ENCODE data around the gene SLC6A1.
A peak's percentile ranks its signal among the peaks of the same experiment; 100 is the strongest.
"Not testable (repeated sequence)": the region's sequence is repeated elsewhere in the genome, so short reads cannot be mapped to it uniquely, and the experiment has no call there.

SLC6A1 gene

GRCh38 chr3:11057655-11058054, 65.1 kb downstream of the SLC6A1 start:
- DNase-seq: no peak
- Histone ChIP-seq H3K36me3 (no peaks in the 10 kb centered on the region), H3K9me3 (no peaks in the 10 kb centered on the region), H3K4me1 (no peaks in the 10 kb centered on the region), H3K27me3 (no peaks in the 10 kb centered on the region), H3K4me3 (ENCODE audit: low read depth, low read length) (no peak overlapping the region)
- TF ChIP-seq, protein P1, sequence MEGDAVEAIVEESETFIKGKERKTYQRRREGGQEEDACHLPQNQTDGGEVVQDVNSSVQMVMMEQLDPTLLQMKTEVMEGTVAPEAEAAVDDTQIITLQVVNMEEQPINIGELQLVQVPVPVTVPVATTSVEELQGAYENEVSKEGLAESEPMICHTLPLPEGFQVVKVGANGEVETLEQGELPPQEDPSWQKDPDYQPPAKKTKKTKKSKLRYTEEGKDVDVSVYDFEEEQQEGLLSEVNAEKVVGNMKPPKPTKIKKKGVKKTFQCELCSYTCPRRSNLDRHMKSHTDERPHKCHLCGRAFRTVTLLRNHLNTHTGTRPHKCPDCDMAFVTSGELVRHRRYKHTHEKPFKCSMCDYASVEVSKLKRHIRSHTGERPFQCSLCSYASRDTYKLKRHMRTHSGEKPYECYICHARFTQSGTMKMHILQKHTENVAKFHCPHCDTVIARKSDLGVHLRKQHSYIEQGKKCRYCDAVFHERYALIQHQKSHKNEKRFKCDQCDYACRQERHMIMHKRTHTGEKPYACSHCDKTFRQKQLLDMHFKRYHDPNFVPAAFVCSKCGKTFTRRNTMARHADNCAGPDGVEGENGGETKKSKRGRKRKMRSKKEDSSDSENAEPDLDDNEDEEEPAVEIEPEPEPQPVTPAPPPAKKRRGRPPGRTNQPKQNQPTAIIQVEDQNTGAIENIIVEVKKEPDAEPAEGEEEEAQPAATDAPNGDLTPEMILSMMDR (IDR thresholded peaks at IDR 0.05; ENCODE audit: low read depth, low read length): no peak

DNA sequence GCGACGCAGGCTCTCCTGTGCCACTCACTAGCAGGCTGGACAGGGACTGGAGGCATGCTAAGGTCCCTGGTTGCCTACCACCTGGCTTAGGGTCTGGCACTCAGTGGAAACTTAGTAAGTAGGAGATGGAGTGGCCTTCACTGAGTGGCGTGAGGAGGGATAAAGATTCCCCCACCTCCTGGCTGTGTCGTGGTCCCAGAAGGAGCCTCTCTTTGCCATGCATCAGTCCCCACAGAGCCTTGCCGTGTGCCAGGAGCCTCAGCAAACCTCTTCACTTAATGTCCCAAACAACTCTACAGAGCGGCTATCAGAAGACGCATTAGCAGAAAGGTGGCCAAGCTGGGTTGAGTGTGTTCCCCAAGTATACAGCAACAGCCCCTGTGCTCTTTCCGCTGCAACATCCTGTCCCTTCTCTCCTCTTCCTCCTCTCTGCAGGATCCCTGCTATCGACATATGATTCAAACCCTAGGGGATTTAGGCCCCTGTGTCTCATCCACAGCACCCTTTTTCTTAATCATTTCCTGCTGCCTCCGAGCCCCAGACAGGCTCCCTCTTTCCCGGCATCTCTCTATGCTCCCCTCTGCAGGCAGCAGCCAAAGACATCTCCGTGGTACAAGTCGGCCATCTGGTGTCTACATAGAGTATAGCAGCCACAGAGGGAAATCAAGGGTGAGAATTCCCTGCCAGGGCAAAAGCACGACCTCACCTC, 66.7 kb downstream of the SLC6A1 start:
- no peaks in the 10 kb centered on the region for H3K9me3 ChIP-seq
- H3K27me3 ChIP-seq: no peaks in the 10 kb centered on the region
- no peaks in the 10 kb centered on the region for H3K36me3 ChIP-seq
- TF ChIP-seq, protein P1 (IDR thresholded peaks at IDR 0.05; ENCODE audit: low read depth, low read length): peak; percentile 70
- H3K4me1 ChIP-seq: no peaks in the 10 kb centered on the region
- H3K4me3 ChIP-seq (ENCODE audit: low read depth, low read length): no peak overlapping the region
- DNase-seq: peak; percentile 52

GRCh38 chr3:11059799-11060115, 67.2 kb downstream of the SLC6A1 start:
- Histone ChIP-seq H3K9me3 (no peaks in the 10 kb centered on the region), H3K27me3 (no peaks in the 10 kb centered on the region), H3K4me1 (no peaks in the 10 kb centered on the region), H3K4me3 (ENCODE audit: low read depth, low read length) (no peak overlapping the region), H3K36me3 (no peaks in the 10 kb centered on the region)
- DNase-seq: no peak
- TF ChIP-seq, protein P1 (IDR thresholded peaks at IDR 0.05; ENCODE audit: low read depth, low read length): no peak

- Histone ChIP-seq H3K27me3 (no peaks in the 10 kb centered on the region), H3K36me3 (no peaks in the 10 kb centered on the region), H3K4me1 (no peaks in the 10 kb centered on the region), H3K4me3 (ENCODE audit: low read depth, low read length) (peak overlapping the region; percentile 43), H3K9me3 (no peaks in the 10 kb centered on the region)
- DNase-seq: peak; percentile 63
- TF ChIP-seq, protein P1 (IDR thresholded peaks at IDR 0.05; ENCODE audit: low read depth, low read length): peak; percentile 67
These were observed 68.1 kb downstream of the SLC6A1 start for GRCh38 chr3:11060500-11061251.

DNA sequence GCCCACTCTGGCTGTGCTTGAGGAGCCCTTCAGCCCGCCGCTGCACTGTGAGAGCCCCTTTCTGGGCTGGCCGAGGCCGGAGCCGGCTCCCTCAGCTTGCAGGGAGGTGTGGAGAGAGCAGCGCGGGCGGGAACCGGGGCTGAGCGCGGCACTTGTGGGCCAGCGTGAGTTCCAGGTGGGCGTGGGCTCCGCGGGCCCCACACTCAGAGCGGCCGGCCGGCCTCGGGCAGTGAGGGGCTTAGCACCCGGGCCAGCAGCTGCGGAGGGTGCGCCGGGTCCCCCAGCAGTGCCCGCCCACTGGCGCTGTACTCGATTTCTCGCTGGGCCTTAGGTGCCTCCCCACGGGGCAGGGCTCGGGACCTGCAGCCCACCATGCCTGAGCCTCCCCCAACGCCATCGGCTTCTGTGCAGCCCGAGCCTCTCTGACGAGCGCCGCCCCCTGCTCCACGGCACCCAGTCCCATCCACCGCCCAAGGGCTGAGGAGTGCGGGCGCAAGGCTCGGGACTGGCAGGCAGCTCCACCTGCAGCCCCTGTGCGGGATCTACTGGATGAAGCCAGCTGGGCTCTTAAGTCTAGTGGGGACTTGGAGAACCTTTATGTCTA, 68.8 kb downstream of the SLC6A1 start:
- H3K4me3 ChIP-seq (ENCODE audit: low read depth, low read length): peak overlapping the region; percentile 43
- not testable (repeated sequence) for H3K27me3 ChIP-seq, DNase-seq, H3K36me3 ChIP-seq, H3K9me3 ChIP-seq, H3K4me1 ChIP-seq

DNA sequence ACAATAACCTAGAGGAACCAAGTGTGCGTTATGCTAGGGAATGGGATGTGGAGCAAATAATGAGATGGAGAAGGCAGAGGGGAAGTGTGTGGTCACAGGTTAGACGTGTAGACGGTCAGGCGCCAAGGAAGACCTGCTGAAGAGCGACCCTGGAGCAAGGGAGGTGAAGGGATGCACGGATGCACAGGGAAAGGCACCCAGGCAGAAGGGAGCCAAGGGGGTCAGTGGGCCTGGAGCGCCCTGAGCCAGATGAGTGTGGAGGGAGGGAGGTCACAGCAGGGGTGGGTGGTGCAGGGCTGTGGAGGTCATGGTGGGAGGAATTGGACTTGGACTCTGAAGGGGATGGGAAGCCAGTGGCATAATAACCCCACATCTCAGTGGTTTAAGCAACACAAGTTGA, 70.2 kb downstream of the SLC6A1 start:
- Histone ChIP-seq H3K4me1 (no peaks in the 10 kb centered on the region), H3K27me3 (no peaks in the 10 kb centered on the region), H3K36me3 (no peaks in the 10 kb centered on the region), H3K4me3 (ENCODE audit: low read depth, low read length) (no peak overlapping the region), H3K9me3 (no peaks in the 10 kb centered on the region)
- no peak for DNase-seq
- TF ChIP-seq, protein P1 (IDR thresholded peaks at IDR 0.05; ENCODE audit: low read depth, low read length): no peak

Measured in BE2C (cell line).